Chondrocyte (in vitro differentiated cells): Measurements from ENCODE around the gene ACAP2. TPM values are rescaled to one million over a fixed set of nuclear protein-coding genes. Genes with fewer than 3 reads are reported as not detected.

Experiments
- DNase-seq: peaks from one replicate; pipeline ENCODE4 v3.0.0; 2021; ENCODE audit warnings: mixed read lengths, low spot score
- H3K27ac Mint-ChIP-seq: one replicate; pipeline ENCODE4 v1.8.0; 2021; ENCODE audit warnings: mild to moderate bottlenecking, moderate library complexity, mixed read lengths; ENCODE audit not compliant: unreplicated experiment
- H3K27me3 Mint-ChIP-seq: 2 replicates; pipeline ENCODE4 v1.8.0; 2021; ENCODE audit warnings: low read depth, mixed read lengths
- H3K36me3 Mint-ChIP-seq: 2 replicates; pipeline ENCODE4 v1.8.0; 2021; ENCODE audit warnings: low read depth, mixed read lengths
- H3K4me1 Mint-ChIP-seq: 2 replicates; pipeline ENCODE4 v1.8.0; 2021; ENCODE audit warnings: low read depth, mild to moderate bottlenecking, mixed read lengths
- H3K4me3 Mint-ChIP-seq: one replicate; pipeline ENCODE4 v1.8.0; 2021; ENCODE audit warnings: mild to moderate bottlenecking, moderate library complexity, mixed read lengths; ENCODE audit not compliant: unreplicated experiment
- H3K9me3 Mint-ChIP-seq: 2 replicates; pipeline ENCODE4 v1.8.0; 2021; ENCODE audit warnings: low read depth, mixed read lengths
- total RNA-seq: library from RNA; stranded (reverse); gene quantifications from 3 replicates; pipeline ENCODE4 v1.2.1, GENCODE V29; 2021
- TF ChIP-seq, protein P1 (sequence below): fragments of 200-600 bp; sonication (generic); IDR thresholded peaks from 2 replicates; pipeline ENCODE4 v1.5.0; 2021; ENCODE audit warnings: antibody characterized with exemption, mild to moderate bottlenecking, moderate library complexity

Gene ACAP2
- total RNA-seq, 1 donor from 2014 or later: 43.3 TPM

DNA sequence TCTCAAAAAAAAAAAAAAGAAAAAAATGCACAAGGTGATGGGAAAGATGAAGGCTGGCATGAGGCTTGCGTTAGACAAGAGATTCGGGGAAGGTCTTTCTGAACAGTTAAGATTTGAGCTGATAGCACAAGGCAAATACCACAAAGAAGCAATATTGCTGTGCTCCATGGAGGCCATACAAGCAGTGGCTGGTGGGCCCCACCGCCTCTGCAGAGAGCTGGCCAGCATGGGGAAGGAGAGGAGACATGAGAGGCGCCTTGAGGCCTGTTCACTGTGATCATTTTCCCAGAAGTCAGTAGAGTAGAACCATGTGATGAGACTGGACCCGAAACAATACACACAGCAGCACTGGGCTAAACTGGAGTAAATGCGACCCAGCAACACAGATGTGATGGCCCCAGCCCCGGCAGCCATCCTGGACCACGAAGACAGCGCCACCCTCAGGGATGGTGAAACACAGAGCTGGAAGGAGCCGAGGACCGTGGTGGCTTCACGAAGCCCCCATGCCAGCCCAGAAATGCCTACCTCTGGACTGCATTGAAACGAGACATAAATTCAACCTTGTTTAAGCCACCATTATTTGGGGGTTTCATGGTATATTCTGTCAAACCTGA is 177.3 kb downstream of the ACAP2 start:
- TF ChIP-seq, protein P1, sequence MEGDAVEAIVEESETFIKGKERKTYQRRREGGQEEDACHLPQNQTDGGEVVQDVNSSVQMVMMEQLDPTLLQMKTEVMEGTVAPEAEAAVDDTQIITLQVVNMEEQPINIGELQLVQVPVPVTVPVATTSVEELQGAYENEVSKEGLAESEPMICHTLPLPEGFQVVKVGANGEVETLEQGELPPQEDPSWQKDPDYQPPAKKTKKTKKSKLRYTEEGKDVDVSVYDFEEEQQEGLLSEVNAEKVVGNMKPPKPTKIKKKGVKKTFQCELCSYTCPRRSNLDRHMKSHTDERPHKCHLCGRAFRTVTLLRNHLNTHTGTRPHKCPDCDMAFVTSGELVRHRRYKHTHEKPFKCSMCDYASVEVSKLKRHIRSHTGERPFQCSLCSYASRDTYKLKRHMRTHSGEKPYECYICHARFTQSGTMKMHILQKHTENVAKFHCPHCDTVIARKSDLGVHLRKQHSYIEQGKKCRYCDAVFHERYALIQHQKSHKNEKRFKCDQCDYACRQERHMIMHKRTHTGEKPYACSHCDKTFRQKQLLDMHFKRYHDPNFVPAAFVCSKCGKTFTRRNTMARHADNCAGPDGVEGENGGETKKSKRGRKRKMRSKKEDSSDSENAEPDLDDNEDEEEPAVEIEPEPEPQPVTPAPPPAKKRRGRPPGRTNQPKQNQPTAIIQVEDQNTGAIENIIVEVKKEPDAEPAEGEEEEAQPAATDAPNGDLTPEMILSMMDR: no peak
- no peak overlapping the region for H3K27ac Mint-ChIP-seq
- DNase-seq: no peak
- peaks cover 18% of the 10 kb centered on the region for H3K4me1 Mint-ChIP-seq
- H3K36me3 Mint-ChIP-seq: no peaks in the 10 kb centered on the region
- H3K27me3 Mint-ChIP-seq: no peaks in the 10 kb centered on the region
- no peak overlapping the region for H3K4me3 Mint-ChIP-seq
- no peaks in the 10 kb centered on the region for H3K9me3 Mint-ChIP-seq

DNA sequence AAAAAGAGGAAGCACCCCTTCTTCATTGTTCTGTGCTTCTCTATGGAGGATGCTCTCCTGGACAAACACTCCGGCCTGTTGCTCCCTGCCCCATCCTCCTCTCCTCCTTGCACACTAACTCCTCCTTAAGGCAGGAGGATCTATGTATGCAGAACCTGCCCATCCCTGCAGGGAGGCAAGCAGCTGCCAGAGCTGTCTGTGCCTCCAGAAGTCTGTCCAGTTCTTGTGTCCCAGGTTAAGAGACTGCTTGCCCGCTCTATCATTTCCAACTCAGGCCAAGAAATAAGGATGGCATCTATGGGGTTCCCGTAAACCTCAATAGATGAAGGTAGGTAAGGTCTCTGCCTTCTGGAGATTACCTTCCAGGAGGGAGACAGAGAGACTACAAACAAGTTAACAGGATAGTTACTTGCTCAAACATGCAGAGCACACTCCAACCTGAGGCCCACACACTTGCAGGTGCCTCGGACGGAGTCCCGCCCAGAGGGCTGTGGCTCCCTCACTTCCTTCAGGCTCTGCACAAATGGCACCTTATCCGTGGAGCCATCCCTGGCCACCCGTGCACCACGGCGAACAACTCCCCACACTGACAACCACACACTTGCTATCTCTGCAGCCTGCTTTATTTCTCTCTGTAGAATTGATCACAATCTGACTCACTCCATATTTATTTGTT is 178.8 kb downstream of the ACAP2 start:
- no peaks in the 10 kb centered on the region for H3K9me3 Mint-ChIP-seq
- H3K4me1 Mint-ChIP-seq: peaks cover 9% of the 10 kb centered on the region
- H3K4me3 Mint-ChIP-seq: no peak overlapping the region
- no peaks in the 10 kb centered on the region for H3K27me3 Mint-ChIP-seq
- H3K27ac Mint-ChIP-seq: no peak overlapping the region
- DNase-seq: no peak
- TF ChIP-seq, protein P1: no peak
- no peaks in the 10 kb centered on the region for H3K36me3 Mint-ChIP-seq

DNA sequence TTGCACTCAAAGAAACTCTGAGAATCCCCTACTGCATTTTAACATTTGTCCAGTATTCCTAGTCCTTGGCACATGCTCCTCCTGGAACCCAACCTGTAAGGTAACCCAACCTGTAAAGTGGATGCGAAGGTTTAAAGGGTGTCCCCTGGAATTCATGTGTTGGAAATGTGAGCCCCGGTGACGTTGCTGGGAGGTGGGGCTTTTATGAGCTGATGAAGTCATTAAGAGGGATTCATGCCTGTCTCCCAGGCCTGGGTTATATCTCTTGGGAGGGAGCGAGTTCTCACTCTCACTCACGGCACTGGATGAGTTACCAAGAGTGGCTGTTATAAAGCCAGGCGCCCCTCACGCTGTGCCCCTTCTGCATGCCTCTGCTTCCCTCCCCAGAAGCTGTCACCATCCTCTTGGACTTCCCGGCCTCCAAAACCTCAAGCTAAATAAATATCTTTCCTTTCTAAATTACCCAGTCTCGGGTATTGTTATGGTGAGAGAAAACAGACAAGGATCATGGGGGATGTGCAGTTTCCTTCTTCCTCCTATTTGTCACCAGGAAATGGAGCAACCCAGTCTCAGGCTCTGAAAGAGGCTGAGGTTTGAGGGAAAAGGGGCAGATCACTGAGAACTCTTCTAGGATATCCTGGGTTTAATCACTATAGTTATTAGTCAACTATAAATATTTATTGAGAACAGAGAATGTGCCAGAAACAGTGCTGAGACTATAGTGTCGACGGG is 179.5 kb downstream of the ACAP2 start:
- no peaks in the 10 kb centered on the region for H3K9me3 Mint-ChIP-seq
- no peak overlapping the region for H3K4me3 Mint-ChIP-seq
- no peak for DNase-seq
- H3K36me3 Mint-ChIP-seq: no peaks in the 10 kb centered on the region
- no peak overlapping the region for H3K27ac Mint-ChIP-seq
- TF ChIP-seq, protein P1: no peak
- no peaks in the 10 kb centered on the region for H3K27me3 Mint-ChIP-seq
- H3K4me1 Mint-ChIP-seq: peaks cover 12% of the 10 kb centered on the region

DNA sequence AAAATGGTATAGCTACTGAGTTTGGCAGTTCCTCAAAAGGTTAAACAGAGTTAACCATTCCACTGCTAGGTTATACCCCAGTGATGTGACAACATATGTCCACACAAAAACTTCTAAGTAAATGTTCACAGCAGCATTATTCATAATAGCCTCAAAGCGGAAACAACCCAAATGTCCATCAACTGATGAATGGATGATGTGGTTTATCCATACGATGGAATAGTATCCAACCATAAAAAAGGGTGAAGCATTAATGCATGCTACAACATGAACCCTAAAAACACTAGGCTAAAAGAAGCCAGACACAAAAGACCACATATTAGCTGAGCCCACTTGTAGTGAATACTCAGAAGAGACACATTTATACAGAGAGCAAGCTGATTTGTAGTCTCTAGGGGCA is 180.9 kb downstream of the ACAP2 start:
- H3K4me1 Mint-ChIP-seq: peaks cover 24% of the 10 kb centered on the region
- no peak overlapping the region for H3K27ac Mint-ChIP-seq
- no peak overlapping the region for H3K4me3 Mint-ChIP-seq
- no peaks in the 10 kb centered on the region for H3K36me3 Mint-ChIP-seq
- no peaks in the 10 kb centered on the region for H3K9me3 Mint-ChIP-seq
- H3K27me3 Mint-ChIP-seq: no peaks in the 10 kb centered on the region
- DNase-seq: no peak
- TF ChIP-seq, protein P1: no peak

DNA sequence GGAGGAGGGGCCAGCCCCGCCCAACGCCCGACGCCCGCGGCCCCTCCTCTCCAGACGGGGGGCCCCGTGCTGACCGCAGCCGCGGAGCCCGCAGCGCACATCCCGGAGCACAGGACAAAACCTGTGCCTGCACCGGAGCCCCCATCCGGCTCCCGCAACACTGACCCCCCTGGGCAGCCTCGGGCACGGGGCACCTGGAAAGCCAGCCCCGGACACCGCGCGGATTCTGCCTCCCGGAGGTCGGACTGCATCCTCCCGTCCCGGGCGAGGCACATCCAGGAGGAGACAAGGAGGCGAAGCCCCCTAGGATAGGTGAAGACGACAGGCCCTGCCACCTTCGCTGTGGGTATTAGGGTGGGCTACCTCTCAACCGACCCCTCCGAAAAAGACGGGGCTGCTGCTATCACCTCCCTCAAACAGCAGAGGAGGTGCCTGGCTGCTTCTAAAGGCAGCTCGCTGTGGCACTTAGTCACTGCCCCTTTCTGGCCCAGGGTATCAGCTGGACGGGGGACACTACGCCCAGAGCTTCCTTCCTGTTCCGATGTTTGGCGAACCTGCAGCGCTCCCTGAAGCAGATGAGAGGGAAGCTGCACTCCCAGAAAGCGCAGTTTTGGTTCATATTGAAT is 182.4 kb downstream of the ACAP2 start:
- Mint-ChIP-seq H3K27me3 (no peaks in the 10 kb centered on the region), H3K9me3 (no peaks in the 10 kb centered on the region), H3K4me1 (peaks cover 39% of the 10 kb centered on the region), H3K36me3 (no peaks in the 10 kb centered on the region), H3K27ac (no peak overlapping the region), H3K4me3 (peak overlapping the region; percentile 62)
- no peak for DNase-seq
- TF ChIP-seq, protein P1: peak; percentile 67
